Trophoblast cell (in vitro differentiated cells and primary cell): Measurements from ENCODE around the gene WDR35.
A peak's percentile ranks its signal among the peaks of the same experiment; 100 is the strongest.

Source experiments
- DNase-seq, 2 donors: peaks; one replicate each; pipeline ENCODE4 v3.0.0-alpha.2; 2016
- H2AFZ ChIP-seq: 2 replicates; pipeline ENCODE4 v1.6.1; 2013; ENCODE audit warnings: low read length, moderate library complexity, mild to moderate bottlenecking; ENCODE audit not compliant: insufficient read depth, poor library complexity
- H2AK5ac ChIP-seq: 2 replicates; pipeline ENCODE4 v1.6.1; 2013; ENCODE audit warnings: mild to moderate bottlenecking, low read length
- H2BK120ac ChIP-seq: 2 replicates; pipeline ENCODE4 v1.6.1; 2013; ENCODE audit warnings: low read length, mild to moderate bottlenecking, moderate library complexity; ENCODE audit not compliant: insufficient read depth, poor library complexity
- H2BK12ac ChIP-seq: 2 replicates; pipeline ENCODE4 v1.6.1; 2013; ENCODE audit warnings: mild to moderate bottlenecking, low read length, moderate library complexity
- H2BK5ac ChIP-seq: 2 replicates; pipeline ENCODE4 v1.6.1; 2013; ENCODE audit warnings: low read length, low read depth, moderate library complexity, mild to moderate bottlenecking; ENCODE audit not compliant: poor library complexity
- H3K14ac ChIP-seq: 2 replicates; pipeline ENCODE4 v1.6.1; 2013; ENCODE audit warnings: mild to moderate bottlenecking, low read length
- H3K18ac ChIP-seq: 2 replicates; pipeline ENCODE4 v1.6.1; 2013; ENCODE audit warnings: mild to moderate bottlenecking, low read length
- H3K23ac ChIP-seq: 2 replicates; pipeline ENCODE4 v1.6.1; 2013; ENCODE audit warnings: low read length
- H3K27ac ChIP-seq: 2 replicates; pipeline ENCODE4 v1.5.1; 2013; ENCODE audit warnings: low read depth, mild to moderate bottlenecking, inconsistent platforms, low read length, moderate library complexity
- H3K27me3 ChIP-seq: 2 replicates; pipeline ENCODE4 v1.6.1; 2013; ENCODE audit warnings: inconsistent platforms, mild to moderate bottlenecking, low read length, moderate library complexity; ENCODE audit not compliant: insufficient read depth
- H3K36me3 ChIP-seq, 2 experiments: 1 replicate in 1 of 2; 2 replicates in 1 of 2; pipeline ENCODE4 v1.6.1; 2013; ENCODE audit warnings: low read length in 2 of 2, mild to moderate bottlenecking in 2 of 2, moderate library complexity in 1 of 2; ENCODE audit not compliant: insufficient read depth in 2 of 2, control insufficient read depth in 1 of 2
- H3K4ac ChIP-seq: 2 replicates; pipeline ENCODE4 v1.6.1; 2013; ENCODE audit warnings: low read depth, mild to moderate bottlenecking, low read length, moderate library complexity
- H3K4me1 ChIP-seq, 2 experiments: 1 replicate in 1 of 2; 2 replicates in 1 of 2; pipeline ENCODE4 v1.6.1; 2013; ENCODE audit warnings: low read length in 2 of 2, mild to moderate bottlenecking in 2 of 2, moderate library complexity in 1 of 2; ENCODE audit not compliant: insufficient read depth in 2 of 2, control insufficient read depth in 1 of 2
- H3K4me2 ChIP-seq: 2 replicates; pipeline ENCODE4 v1.6.1; 2013; ENCODE audit warnings: inconsistent platforms, mild to moderate bottlenecking, low read length, moderate library complexity
- H3K4me3 ChIP-seq: 2 replicates; pipeline ENCODE4 v1.5.1; 2013; ENCODE audit warnings: mild to moderate bottlenecking, low read depth, low read length, inconsistent platforms
- H3K79me1 ChIP-seq: one replicate; pipeline ENCODE4 v1.6.1; 2013; ENCODE audit warnings: low read length
- H3K79me2 ChIP-seq: 2 replicates; pipeline ENCODE4 v1.6.1; 2013; ENCODE audit warnings: low read length, mild to moderate bottlenecking; ENCODE audit not compliant: control insufficient read depth, insufficient read depth, poor library complexity
- H3K9ac ChIP-seq: 2 replicates; pipeline ENCODE4 v1.6.1; 2013; ENCODE audit warnings: mild to moderate bottlenecking, low read length
- H3K9me3 ChIP-seq: 2 replicates; pipeline ENCODE4 v1.6.1; 2013; ENCODE audit warnings: low read depth, mild to moderate bottlenecking, control low read depth, inconsistent platforms, low read length; ENCODE audit not compliant: insufficient read depth
- H4K12ac ChIP-seq: 2 replicates; pipeline ENCODE4 v1.6.1; 2013; ENCODE audit warnings: low read depth, mild to moderate bottlenecking, low read length, moderate library complexity
- H4K8ac ChIP-seq: 2 replicates; pipeline ENCODE4 v1.6.1; 2013; ENCODE audit warnings: low read depth, mild to moderate bottlenecking, low read length, moderate library complexity
- H4K91ac ChIP-seq: one replicate; pipeline ENCODE4 v1.6.1; 2013; ENCODE audit warnings: low read depth, mild to moderate bottlenecking, low read length, moderate library complexity
- WGBS: extraction: QIAGEN DNeasy Blood & Tissue Kit; methylation state at CpG from one replicate; pipeline ENCODE4 v1.1.7; 2013; ENCODE audit warnings: missing lambda C conversion rate; ENCODE audit not compliant: insufficient read length, insufficient coverage; ENCODE audit errors: extremely low coverage; 5-methylcytosine and 5-hydroxymethylcytosine counted together

Gene WDR35

GRCh38 chr2:19871836-19872235 is 118.1 kb downstream of the WDR35 start:
- Histone ChIP-seq H2AK5ac (no peak overlapping the region), H3K79me2 (peaks cover 2% of the 10 kb centered on the region), H3K9me3 (peaks cover 2% of the 10 kb centered on the region), H3K4me3 (no peak overlapping the region), H2AFZ (no peak overlapping the region), H2BK120ac (no peak overlapping the region), H3K4ac (no peak overlapping the region), H4K12ac (no peak overlapping the region), H3K79me1 (no peaks in the 10 kb centered on the region), H3K14ac (no peak overlapping the region), H3K18ac (no peak overlapping the region), H3K27ac (no peak overlapping the region), H3K27me3 (peaks cover 13% of the 10 kb centered on the region), H3K9ac (no peak overlapping the region), H2BK12ac (no peak overlapping the region), H4K8ac (no peak overlapping the region), H2BK5ac (no peak overlapping the region), H3K36me3 (no peaks in the 10 kb centered on the region), H4K91ac (no peak overlapping the region), H3K4me1 (peaks cover 0 to 3% of the 10 kb centered on the region in 2 experiments), H3K23ac (no peak overlapping the region), H3K4me2 (no peak overlapping the region)
- no peak for DNase-seq
- WGBS: no CpG with 5 or more reads among the region's 2 CpGs

- Histone ChIP-seq H2BK12ac (no peak overlapping the region), H3K4me3 (no peak overlapping the region), H2BK5ac (no peak overlapping the region), H4K91ac (no peak overlapping the region), H3K23ac (no peak overlapping the region), H4K8ac (no peak overlapping the region), H3K27ac (no peak overlapping the region), H3K4ac (no peak overlapping the region), H3K9me3 (peaks cover 2% of the 10 kb centered on the region), H3K4me1 (peaks cover 0 to 3% of the 10 kb centered on the region in 2 experiments), H3K14ac (no peak overlapping the region), H3K4me2 (no peak overlapping the region), H3K36me3 (no peaks in the 10 kb centered on the region), H3K18ac (no peak overlapping the region), H2BK120ac (no peak overlapping the region), H4K12ac (no peak overlapping the region), H3K79me1 (no peaks in the 10 kb centered on the region), H2AFZ (no peak overlapping the region), H3K9ac (no peak overlapping the region), H2AK5ac (no peak overlapping the region), H3K27me3 (peaks cover 13% of the 10 kb centered on the region), H3K79me2 (peaks cover 2% of the 10 kb centered on the region)
- peak in 1 of 2 donors; percentile 7 for DNase-seq
- WGBS: no CpG with 5 or more reads among the region's 4 CpGs
These were observed 119.1 kb downstream of the WDR35 start for GRCh38 chr2:19870792-19871191.

- H4K12ac ChIP-seq: peak overlapping the region; percentile 49
- H3K18ac ChIP-seq: no peak overlapping the region
- no peak overlapping the region for H3K27ac ChIP-seq
- no CpG with 5 or more reads among the region's 52 CpGs for WGBS
- no peak overlapping the region for H2BK5ac ChIP-seq
- peak overlapping the region; percentile 68 for H3K4me2 ChIP-seq
- peaks cover 13% of the 10 kb centered on the region for H3K27me3 ChIP-seq
- H3K14ac ChIP-seq: no peak overlapping the region
- no peak overlapping the region for H2AK5ac ChIP-seq
- H3K4me1 ChIP-seq: peaks cover 0 to 3% of the 10 kb centered on the region in 2 experiments
- no peak overlapping the region for H3K4ac ChIP-seq
- H3K79me2 ChIP-seq: peaks cover 2% of the 10 kb centered on the region
- no peak overlapping the region for H3K23ac ChIP-seq
- no peaks in the 10 kb centered on the region for H3K79me1 ChIP-seq
- peak; percentile 45 to 71 for DNase-seq
- H2AFZ ChIP-seq: peak overlapping the region; percentile 30
- H2BK12ac ChIP-seq: no peak overlapping the region
- no peak overlapping the region for H3K9ac ChIP-seq
- peak overlapping the region; percentile 42 for H3K4me3 ChIP-seq
- peaks cover 2% of the 10 kb centered on the region for H3K9me3 ChIP-seq
- no peak overlapping the region for H2BK120ac ChIP-seq
- H4K8ac ChIP-seq: peak overlapping the region; percentile 39
- H4K91ac ChIP-seq: peak overlapping the region; percentile 20
- no peaks in the 10 kb centered on the region for H3K36me3 ChIP-seq
These were observed 121.0 kb downstream of the WDR35 start for GRCh38 chr2:19868701-19869580.

- no peak overlapping the region for H4K8ac ChIP-seq
- H2BK5ac ChIP-seq: no peak overlapping the region
- peaks cover 13% of the 10 kb centered on the region for H3K27me3 ChIP-seq
- no peak overlapping the region for H3K27ac ChIP-seq
- no peak overlapping the region for H2AK5ac ChIP-seq
- no CpG with 5 or more reads among the region's 7 CpGs for WGBS
- peaks cover 2% of the 10 kb centered on the region for H3K9me3 ChIP-seq
- H3K9ac ChIP-seq: no peak overlapping the region
- peaks cover 2% of the 10 kb centered on the region for H3K79me1 ChIP-seq
- H3K79me2 ChIP-seq: peaks cover 2% of the 10 kb centered on the region
- no peak overlapping the region for H2BK12ac ChIP-seq
- no peak overlapping the region for H3K14ac ChIP-seq
- no peak overlapping the region for H2AFZ ChIP-seq
- H3K4me3 ChIP-seq: no peak overlapping the region
- H3K36me3 ChIP-seq: no peaks in the 10 kb centered on the region
- no peak overlapping the region for H3K18ac ChIP-seq
- H3K4ac ChIP-seq: no peak overlapping the region
- peaks cover 3 to 4% of the 10 kb centered on the region in 2 experiments for H3K4me1 ChIP-seq
- H4K91ac ChIP-seq: no peak overlapping the region
- H4K12ac ChIP-seq: no peak overlapping the region
- DNase-seq: no peak
- peak overlapping the region; percentile 68 for H3K4me2 ChIP-seq
- no peak overlapping the region for H2BK120ac ChIP-seq
- no peak overlapping the region for H3K23ac ChIP-seq
These were observed 121.7 kb downstream of the WDR35 start for GRCh38 chr2:19868224-19868623.
